RWPE1 (cell line): Measurements from ENCODE around the gene UBTD2.

ENCODE experiments used
- CTCF ChIA-PET: fragments of 350-600 bp; sonication (Branson Sonifier 250); formaldehyde crosslinking; extraction: SDS; loops from one replicate; lab custom pipeline; 2021; lab: Yijun Ruan, JAX
- POLR2A ChIA-PET: fragments of 400-600 bp; formaldehyde crosslinking; extraction: SDS; loops from one replicate; lab custom pipeline; 2020; ENCODE audit warnings: antibody characterized with exemption; ENCODE audit not compliant: low non-redundant PET; lab: Yijun Ruan, JAX
- DNase-seq: peaks from one replicate; pipeline ENCODE4 v3.0.0; 2012; ENCODE audit warnings: low spot score
- H3K27ac ChIP-seq: fragments of 450-650 bp; 2 replicates; pipeline ENCODE4 v1.5.1; 2017
- TF ChIP-seq, protein P1 (sequence below): fragments of 450-650 bp; conservative IDR thresholded peaks from 2 replicates; pipeline ENCODE4 v1.5.1; 2017; ENCODE audit warnings: low read depth, mild to moderate bottlenecking

UBTD2 gene

DNA sequence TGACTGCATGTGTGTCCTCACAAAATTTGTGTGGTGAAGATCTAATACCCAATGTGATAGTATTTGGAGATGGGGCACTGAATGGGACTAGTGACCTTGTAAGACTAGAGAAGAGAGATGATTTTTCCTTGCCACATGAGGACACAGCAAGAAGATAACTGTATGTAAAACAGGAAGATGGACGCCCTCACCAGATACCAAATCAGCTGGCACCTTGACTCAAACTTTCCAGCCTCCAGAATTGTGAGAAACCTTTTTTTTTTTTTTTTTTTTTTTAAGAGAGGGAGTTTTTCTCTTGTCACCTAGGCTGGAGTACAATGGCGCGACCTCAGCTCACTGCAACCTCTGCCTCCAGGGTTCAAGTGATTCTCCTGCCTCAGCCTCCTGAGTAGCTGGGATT is 40.3 kb downstream of the UBTD2 start:
- DNase-seq = no peak
- no peak overlapping the region for H3K27ac ChIP-seq
- CTCF ChIA-PET = interaction anchor here (0.6 kb wide), 1 partner anchor 41 kb away, joined by 5 read pairs; no protein-coding TSS in a partner anchor
- POLR2A ChIA-PET = interaction anchor here (0.7 kb wide), 2 partner anchors 59 to 220 kb away, joined by 4 to 12 read pairs; no protein-coding TSS in a partner anchor
- TF ChIP-seq, protein P1, sequence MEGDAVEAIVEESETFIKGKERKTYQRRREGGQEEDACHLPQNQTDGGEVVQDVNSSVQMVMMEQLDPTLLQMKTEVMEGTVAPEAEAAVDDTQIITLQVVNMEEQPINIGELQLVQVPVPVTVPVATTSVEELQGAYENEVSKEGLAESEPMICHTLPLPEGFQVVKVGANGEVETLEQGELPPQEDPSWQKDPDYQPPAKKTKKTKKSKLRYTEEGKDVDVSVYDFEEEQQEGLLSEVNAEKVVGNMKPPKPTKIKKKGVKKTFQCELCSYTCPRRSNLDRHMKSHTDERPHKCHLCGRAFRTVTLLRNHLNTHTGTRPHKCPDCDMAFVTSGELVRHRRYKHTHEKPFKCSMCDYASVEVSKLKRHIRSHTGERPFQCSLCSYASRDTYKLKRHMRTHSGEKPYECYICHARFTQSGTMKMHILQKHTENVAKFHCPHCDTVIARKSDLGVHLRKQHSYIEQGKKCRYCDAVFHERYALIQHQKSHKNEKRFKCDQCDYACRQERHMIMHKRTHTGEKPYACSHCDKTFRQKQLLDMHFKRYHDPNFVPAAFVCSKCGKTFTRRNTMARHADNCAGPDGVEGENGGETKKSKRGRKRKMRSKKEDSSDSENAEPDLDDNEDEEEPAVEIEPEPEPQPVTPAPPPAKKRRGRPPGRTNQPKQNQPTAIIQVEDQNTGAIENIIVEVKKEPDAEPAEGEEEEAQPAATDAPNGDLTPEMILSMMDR = no peak

DNA sequence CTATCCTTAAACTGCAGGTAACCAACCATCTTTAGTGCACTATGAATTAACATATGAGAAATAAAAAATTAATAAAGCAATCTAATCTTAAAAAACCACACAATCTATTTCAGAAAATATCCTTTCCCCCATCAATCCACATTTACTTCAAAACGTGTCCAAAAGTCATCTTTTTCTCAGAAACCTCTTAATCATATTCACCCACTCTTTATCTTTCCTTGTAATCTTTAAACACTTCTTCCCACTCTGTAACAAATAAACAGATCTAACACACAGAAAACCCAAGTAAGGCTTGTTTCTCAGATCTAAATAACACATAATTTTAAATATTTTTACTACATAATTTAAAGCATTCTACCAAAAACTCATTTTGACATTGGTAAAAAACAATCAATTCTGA is 45.2 kb downstream of the UBTD2 start:
- CTCF ChIA-PET = no interaction called here
- H3K27ac ChIP-seq = no peak overlapping the region
- POLR2A ChIA-PET = no interaction called here
- DNase-seq = no peak
- TF ChIP-seq, protein P1 = no peak

DNA sequence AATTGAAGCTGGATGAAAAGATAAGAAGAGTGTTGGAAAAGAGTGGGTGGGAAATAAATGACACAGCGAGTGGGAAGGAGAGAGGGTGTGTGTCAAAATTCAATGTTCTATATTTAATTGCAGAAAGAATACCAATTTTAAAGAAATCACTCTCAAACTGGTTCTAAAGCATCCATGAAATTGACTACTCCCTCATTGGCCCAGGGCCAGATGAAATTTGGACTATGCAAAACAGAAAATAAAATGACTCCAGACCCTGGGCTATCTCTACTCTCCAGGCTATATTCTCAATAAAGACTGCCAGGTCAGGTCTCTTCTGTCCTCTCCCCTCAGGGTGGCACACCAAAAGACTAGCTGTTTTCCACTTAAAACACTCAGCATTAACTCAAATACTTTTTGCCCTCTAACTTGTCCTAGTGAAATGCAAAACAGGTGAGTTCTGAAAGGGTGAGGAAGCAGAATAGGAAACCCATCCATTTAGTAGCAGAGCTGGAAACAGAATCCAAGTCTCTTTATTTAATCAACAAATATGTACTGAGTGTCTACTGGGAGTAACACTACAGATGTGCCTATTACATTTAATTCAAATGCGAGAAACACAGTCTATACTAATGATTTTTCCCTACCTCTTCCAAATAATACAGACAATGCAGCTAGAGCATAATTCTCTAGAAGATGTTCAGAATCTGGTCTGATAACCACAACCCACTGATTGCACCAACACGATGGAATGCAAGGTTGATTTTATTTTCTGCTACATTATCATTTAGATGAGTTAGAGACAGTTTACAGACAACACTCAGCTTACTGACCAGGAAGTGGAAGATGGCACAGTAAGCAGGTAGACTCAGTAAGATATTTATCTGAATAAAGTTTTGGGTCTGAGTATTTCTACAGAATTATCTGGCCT is 47.5 kb downstream of the UBTD2 start:
- TF ChIP-seq, protein P1 = no peak
- CTCF ChIA-PET = no interaction called here
- DNase-seq = no peak
- no peak overlapping the region for H3K27ac ChIP-seq
- POLR2A ChIA-PET = no interaction called here

DNA sequence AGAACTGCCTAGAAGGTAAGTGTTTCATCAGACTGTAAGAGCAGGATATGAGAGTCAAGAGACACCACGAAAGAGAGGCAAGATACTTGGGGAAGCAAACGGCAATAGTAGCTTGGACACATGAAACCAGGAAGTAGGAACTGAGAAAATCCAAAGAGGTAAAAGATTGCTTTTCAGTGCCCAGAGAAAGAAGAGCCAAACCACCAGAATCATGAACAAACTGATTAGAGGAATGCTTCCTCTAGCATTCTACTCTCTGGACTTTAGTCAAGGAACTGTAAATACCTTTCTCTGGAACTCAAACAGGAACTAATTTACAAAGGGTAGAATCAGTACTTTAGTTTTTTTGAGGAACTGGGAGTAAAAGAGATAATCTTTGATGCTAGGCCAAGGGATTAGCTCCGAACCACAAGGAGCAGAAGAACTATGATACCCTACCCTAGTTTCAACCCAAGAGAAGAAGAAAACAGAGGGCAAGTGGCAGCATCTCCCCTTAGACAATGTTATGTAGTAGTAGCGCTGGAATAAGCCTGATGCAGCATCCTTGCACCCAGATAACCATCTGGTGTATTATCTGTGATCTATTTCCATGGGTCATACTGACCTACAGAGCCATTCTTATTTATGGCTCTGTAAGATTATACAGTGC is 48.3 kb downstream of the UBTD2 start:
- no peak for DNase-seq
- ChIA-PET CTCF (no interaction called here), POLR2A (no interaction called here)
- H3K27ac ChIP-seq = no peak overlapping the region
- TF ChIP-seq, protein P1 = no peak

DNA sequence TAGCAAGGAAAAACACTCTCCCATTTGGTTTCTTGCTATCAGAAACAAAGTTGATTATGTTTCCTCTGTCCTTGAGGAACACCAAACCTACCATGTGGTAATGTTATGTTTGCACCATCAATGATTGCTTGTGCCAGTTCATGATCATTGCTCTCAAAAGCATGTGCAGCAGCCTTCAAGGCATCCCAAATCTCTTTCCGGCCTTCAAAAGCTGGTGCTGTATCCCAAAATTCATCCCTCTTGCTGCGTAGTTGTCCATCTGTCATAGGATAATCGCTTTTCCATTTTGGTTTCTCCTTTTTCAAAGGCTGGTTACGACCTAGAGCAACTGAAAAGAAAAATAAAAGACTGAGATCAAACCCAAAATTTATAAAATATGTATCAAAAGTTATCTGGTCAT is 49.5 kb downstream of the UBTD2 start:
- no peak overlapping the region for H3K27ac ChIP-seq
- TF ChIP-seq, protein P1 = no peak
- DNase-seq = no peak
- CTCF ChIA-PET = interaction anchor here (0.6 kb wide), 1 partner anchor 18 kb away, joined by 5 read pairs; no protein-coding TSS in a partner anchor
- POLR2A ChIA-PET = no interaction called here

DNA sequence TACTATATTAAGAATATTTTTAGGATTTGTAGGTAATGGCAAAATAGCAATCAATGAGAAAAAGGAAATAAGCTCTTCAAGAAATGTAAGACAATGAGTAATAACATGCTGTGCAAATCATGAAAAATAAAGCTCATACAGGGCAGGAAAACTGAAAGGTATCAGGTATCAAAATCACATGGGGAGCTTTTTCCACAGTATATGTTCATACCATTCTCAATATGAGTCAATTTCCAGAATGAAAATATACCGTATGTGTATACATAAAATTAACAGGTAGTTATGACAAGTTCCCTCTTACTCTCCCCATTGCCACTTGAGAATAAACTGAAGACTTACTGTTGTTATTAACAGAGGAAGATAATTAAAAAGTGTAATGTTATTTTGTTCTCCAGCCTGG is 53.7 kb downstream of the UBTD2 start:
- DNase-seq = no peak
- ChIA-PET CTCF (interaction anchor here (0.5 to 1.2 kb wide), 5 partner anchors 9 to 487 kb away, joined by 3 to 9 read pairs (median 3); no protein-coding TSS in a partner anchor), POLR2A (no interaction called here)
- TF ChIP-seq, protein P1 = no peak
- H3K27ac ChIP-seq = no peak overlapping the region
